ENCODE measurements around the gene FAM13A.

DNA sequence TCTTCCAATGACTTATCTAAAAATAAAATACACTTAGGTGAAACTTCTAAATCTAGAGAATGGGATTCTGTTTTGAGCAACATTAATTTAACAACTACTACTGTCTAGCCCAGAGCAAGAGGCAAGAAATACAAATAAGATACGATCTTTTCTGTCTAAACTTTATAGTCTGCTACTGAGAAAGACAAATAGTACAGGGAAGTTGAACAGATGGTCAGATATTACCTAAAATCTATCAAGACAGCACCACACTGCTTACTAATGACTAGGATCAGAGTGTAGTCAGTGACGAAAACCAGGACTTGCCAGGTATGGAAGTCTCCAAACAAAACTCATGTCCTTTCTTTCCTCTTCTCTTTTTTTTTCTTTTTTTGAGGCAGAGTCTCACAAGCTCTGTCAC, 7.1 kb downstream of the FAM13A start:
- TF ChIP-seq, protein P1, sequence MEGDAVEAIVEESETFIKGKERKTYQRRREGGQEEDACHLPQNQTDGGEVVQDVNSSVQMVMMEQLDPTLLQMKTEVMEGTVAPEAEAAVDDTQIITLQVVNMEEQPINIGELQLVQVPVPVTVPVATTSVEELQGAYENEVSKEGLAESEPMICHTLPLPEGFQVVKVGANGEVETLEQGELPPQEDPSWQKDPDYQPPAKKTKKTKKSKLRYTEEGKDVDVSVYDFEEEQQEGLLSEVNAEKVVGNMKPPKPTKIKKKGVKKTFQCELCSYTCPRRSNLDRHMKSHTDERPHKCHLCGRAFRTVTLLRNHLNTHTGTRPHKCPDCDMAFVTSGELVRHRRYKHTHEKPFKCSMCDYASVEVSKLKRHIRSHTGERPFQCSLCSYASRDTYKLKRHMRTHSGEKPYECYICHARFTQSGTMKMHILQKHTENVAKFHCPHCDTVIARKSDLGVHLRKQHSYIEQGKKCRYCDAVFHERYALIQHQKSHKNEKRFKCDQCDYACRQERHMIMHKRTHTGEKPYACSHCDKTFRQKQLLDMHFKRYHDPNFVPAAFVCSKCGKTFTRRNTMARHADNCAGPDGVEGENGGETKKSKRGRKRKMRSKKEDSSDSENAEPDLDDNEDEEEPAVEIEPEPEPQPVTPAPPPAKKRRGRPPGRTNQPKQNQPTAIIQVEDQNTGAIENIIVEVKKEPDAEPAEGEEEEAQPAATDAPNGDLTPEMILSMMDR (IDR thresholded peaks at IDR 0.05): no peak
- no peak for TF ChIP-seq ZFX (IDR thresholded peaks at IDR 0.05; ENCODE audit: borderline replicate concordance)
